ENCODE results near the gene AP5B1.
"Not testable (repeated sequence)": the region's sequence is repeated elsewhere in the genome, so short reads cannot be mapped to it uniquely, and the experiment has no call there.

AP5B1 gene

GRCh38 chr11:65767406-65767805 is 13.4 kb downstream of the AP5B1 start:
- no peak for DNase-seq (ENCODE audit: low read depth, low spot score)

- peak; percentile 84 for DNase-seq (ENCODE audit: low read depth, low spot score)
Observed at GRCh38 chr11:65766535-65766934, 14.2 kb downstream of the AP5B1 start.

DNA sequence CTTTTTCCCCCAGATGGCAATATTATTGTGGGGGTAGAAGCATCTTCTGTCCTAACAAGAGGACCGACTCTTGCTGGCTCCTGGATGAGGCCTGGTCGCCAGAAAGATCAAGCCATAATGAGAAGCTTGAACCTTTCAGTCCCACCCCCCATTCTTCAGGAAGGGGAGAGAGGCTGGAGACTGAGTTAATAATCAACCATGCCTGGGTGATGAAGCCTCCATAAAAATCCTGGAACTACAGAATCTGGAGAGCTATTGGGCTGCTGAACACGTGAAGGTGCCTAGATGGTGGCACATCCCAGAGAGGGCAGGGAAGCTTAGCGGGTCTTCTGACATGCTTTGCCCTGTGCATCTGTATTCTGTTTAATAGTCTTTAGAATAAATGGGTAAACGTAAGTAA is 16.3 kb downstream of the AP5B1 start:
- DNase-seq (ENCODE audit: low read depth, low spot score) = no peak

DNA sequence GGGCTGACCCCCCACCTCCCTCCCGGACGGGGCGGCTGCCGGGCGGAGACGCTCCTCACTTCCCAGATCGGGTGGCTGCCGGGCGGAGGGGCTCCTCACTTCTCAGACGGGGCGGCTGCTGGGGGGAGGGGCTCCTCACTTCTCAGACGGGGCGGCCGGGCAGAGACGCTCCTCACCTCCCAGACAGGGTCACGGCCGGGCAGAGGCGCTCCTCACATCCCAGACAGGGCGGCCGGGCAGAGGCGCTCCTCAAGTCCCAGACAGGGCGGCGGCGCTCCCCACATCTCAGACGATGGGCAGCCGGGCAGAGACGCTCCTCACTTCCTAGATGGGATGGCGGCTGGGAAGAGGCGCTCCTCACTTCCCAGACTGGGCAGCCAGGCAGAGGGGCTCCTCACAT is 18.0 kb downstream of the AP5B1 start:
- DNase-seq (ENCODE audit: low read depth, low spot score) = not testable (repeated sequence)

DNA sequence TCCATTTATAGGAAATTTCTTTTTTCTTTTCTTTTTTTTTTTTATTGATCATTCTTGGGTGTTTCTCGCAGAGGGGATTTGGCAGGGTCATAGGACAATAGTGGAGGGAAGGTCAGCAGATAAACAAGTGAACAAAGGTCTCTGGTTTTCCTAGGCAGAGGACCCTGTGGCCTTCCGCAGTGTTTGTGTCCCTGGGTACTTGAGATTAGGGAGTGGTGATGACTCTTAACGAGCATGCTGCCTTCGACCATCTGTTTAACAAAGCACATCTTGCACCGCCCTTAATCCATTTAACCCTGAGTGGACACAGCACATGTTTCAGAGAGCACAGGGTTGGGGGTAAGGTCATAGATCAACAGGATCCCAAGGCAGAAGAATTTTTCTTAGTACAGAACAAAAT is 18.6 kb downstream of the AP5B1 start:
- DNase-seq (ENCODE audit: low read depth, low spot score) = not testable (repeated sequence)

DNA sequence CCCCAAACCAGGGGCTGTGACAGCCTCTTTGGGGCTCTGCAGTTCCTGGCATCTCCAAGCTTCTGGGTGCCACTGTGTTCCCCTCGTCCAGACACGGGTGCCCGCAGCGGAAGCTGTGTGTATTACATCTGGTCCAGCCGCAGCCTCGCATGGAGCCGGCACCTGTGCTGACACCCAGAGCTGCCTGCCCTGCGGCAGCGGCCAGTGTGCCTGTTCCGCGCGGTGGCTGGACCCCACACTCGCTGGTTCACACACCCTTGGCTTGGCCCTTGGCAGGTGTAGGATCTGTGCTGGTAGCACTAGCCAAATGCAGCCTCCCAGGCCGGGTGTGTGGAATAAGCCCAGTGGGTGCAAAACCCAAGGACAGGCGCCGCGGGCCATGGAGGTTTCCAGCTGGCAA is 35.7 kb downstream of the AP5B1 start:
- DNase-seq (ENCODE audit: low read depth, low spot score) = no peak

DNA sequence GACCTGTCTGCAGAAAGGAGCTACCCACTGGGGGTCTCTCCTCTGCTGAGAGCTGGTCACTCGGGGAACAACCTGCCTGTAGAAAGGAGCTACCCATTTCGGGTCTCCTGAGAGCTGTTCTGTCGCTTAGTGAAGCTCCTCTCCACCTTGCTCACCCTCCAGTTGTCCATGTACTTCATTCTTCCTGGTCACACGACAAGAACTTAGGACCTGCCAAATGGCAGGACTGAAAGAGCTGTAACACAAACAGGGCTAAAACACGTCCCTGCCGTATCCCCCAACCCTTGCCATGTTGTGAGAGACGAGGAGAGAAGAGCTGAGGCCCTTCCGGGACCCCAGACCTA is 36.1 kb downstream of the AP5B1 start:
- no peak for DNase-seq (ENCODE audit: low read depth, low spot score)

DNA sequence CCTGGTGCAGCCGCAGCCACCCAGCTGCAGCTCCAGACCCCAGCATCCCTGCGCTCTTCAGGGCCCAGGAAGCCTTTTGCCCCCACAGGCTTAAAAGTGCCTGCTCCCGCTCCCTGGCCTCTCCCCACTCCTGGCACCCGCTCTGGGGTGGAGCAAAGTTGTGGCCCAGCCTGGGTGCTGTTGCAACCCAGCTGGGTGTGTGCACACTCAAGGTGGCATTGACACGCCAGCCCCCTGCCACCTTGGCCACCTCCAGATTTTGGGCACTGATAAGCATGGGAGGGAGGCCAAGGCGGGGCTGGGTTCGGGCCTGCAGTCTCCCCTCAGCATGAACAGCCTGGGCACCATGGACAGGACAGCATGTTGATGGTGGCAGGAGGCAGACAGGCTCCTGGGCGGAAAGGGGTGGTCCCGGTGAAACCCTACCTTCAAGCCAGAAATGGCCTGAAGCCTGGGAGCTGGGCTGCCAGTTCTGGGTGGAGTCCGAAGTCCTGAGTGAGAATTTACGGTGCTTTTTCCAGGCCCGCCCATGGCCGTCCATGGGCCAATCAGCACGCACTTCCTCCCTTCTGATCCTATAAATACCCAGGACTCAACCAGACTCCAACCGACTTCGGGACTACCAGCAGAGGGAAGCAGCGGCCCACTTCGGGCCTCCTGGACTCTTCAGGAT is 36.6 kb downstream of the AP5B1 start:
- no peak for DNase-seq (ENCODE audit: low read depth, low spot score)

GRCh38 chr11:65743681-65744025 is 37.1 kb downstream of the AP5B1 start:
- DNase-seq (ENCODE audit: low read depth, low spot score) = no peak

GRCh38 chr11:65742353-65742752 is 38.4 kb downstream of the AP5B1 start:
- DNase-seq (ENCODE audit: low read depth, low spot score) = no peak

GRCh38 chr11:65741185-65741584 is 39.6 kb downstream of the AP5B1 start:
- no peak for DNase-seq (ENCODE audit: low read depth, low spot score)

DNA sequence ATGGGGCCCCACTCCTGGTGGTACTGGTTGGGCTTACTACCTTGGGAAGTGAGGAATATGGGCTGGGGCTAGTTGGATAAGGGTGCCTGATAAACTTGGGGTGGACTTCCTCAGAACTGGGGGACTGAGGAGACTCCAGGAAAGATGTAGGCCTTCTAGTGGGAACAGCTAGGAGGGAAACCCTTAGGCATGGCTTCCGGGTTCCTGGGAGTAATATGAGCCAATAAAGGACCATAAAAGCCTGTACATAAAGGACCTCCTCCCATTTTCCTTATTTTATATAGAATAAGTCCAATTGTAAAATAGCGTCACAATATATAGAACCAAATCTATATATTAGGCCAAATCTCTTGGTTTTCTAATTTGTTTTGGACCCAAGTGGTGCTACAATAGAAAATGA is 41.8 kb downstream of the AP5B1 start:
- no peak for DNase-seq (ENCODE audit: low read depth, low spot score)

DNA sequence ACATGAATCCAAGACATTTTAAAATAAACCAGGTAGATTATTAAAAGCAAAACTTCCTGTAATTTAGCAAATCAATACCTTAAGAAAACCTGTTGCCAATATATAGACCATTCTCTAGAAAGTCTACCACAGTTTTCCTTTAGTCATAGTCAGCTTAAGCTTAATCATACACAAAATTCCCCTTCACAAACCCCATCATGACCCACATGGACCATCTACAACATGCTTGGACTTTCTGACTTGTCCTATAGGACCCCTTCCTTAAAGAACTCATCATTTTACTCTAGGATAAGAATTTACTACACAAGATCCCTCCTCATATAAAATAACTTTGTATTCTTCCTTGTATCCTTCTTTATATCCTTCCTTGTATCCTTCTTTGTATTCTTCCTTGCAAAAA is 44.0 kb downstream of the AP5B1 start:
- DNase-seq (ENCODE audit: low read depth, low spot score) = no peak

GRCh38 chr11:65735111-65735510 is 45.7 kb downstream of the AP5B1 start:
- DNase-seq (ENCODE audit: low read depth, low spot score) = not testable (repeated sequence)

DNA sequence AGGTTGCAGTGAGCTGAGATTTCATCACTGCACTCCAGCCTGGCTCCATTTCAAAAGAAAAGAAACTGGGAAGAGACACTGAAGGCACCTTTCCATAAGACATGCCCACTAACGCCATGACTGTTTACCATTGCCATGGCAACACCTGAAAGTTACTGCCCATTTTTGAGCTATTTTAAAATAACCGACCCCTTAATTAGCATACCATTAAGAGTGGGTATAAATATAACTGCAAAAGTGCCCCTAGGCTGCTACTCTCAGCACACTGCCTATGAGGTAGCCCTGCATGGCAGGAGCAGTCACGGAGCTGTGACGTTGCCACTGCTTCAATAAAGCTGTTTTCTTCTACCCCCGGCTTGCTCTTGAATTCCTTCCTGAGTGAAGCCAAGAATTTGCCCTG is 50.3 kb downstream of the AP5B1 start:
- no peak for DNase-seq (ENCODE audit: low read depth, low spot score)

GRCh38 chr11:65727865-65728264 is 52.9 kb downstream of the AP5B1 start:
- DNase-seq (ENCODE audit: low read depth, low spot score) = no peak

DNA sequence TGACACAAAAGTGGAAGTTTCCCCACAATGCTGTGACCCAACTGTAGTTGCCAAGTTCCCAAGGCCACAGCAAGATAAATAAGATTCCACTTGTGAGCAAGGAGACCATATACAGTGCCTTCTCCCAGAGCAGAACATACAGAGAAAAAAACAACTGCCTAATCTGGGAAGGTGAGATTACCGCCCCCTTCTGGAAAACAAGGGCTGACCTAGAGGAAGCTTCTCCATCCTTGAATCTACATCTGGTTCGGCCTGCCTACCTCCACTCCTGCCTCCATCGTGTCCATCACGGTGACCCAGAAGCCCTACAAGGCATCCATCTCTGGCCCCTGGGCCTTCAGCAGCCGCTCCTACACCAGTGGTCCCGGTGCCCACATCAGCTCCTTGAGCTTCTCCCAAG is 54.1 kb downstream of the AP5B1 start:
- no peak for DNase-seq (ENCODE audit: low read depth, low spot score)
